Chondrocyte (in vitro differentiated cells): Measurements from ENCODE around the gene SPATA25. TPM values are rescaled to one million over a fixed set of nuclear protein-coding genes. Genes with fewer than 3 reads are reported as not detected.

Source experiments
- DNase-seq: peaks from one replicate; pipeline ENCODE4 v3.0.0; 2021; ENCODE audit warnings: mixed read lengths, low spot score
- H3K27ac Mint-ChIP-seq: one replicate; pipeline ENCODE4 v1.8.0; 2021; ENCODE audit warnings: mild to moderate bottlenecking, moderate library complexity, mixed read lengths; ENCODE audit not compliant: unreplicated experiment
- H3K27me3 Mint-ChIP-seq: 2 replicates; pipeline ENCODE4 v1.8.0; 2021; ENCODE audit warnings: low read depth, mixed read lengths
- H3K36me3 Mint-ChIP-seq: 2 replicates; pipeline ENCODE4 v1.8.0; 2021; ENCODE audit warnings: low read depth, mixed read lengths
- H3K4me1 Mint-ChIP-seq: 2 replicates; pipeline ENCODE4 v1.8.0; 2021; ENCODE audit warnings: low read depth, mild to moderate bottlenecking, mixed read lengths
- H3K4me3 Mint-ChIP-seq: one replicate; pipeline ENCODE4 v1.8.0; 2021; ENCODE audit warnings: mild to moderate bottlenecking, moderate library complexity, mixed read lengths; ENCODE audit not compliant: unreplicated experiment
- H3K9me3 Mint-ChIP-seq: 2 replicates; pipeline ENCODE4 v1.8.0; 2021; ENCODE audit warnings: low read depth, mixed read lengths
- CTCF ChIP-seq: fragments of 200-600 bp; sonication (generic); IDR thresholded peaks from 2 replicates; pipeline ENCODE4 v1.5.0; 2021; ENCODE audit warnings: antibody characterized with exemption, mild to moderate bottlenecking, moderate library complexity
- total RNA-seq: library from RNA; stranded (reverse); gene quantifications from 3 replicates; pipeline ENCODE4 v1.2.1, GENCODE V29; 2021

The SPATA25 gene
- total RNA-seq, 1 donor from 2014 or later = 1.2 TPM

GRCh38 chr20:45918779-45919537 lies 31.5 kb upstream of the SPATA25 start:
- DNase-seq = no peak
- TF ChIP-seq CTCF = no peak
- Mint-ChIP-seq H3K36me3 (no peaks in the 10 kb centered on the region), H3K9me3 (no peaks in the 10 kb centered on the region), H3K27me3 (no peaks in the 10 kb centered on the region), H3K4me1 (peaks cover 38% of the 10 kb centered on the region), H3K4me3 (no peak overlapping the region), H3K27ac (peak overlapping the region; percentile 95)

- no peak for TF ChIP-seq CTCF
- no peak for DNase-seq
- no peaks in the 10 kb centered on the region for H3K36me3 Mint-ChIP-seq
- no peaks in the 10 kb centered on the region for H3K9me3 Mint-ChIP-seq
- peaks cover 38% of the 10 kb centered on the region for H3K4me1 Mint-ChIP-seq
- H3K27me3 Mint-ChIP-seq = no peaks in the 10 kb centered on the region
- H3K4me3 Mint-ChIP-seq = no peak overlapping the region
- H3K27ac Mint-ChIP-seq = peak overlapping the region; percentile 27
Measured at GRCh38 chr20:45918182-45918737, 30.8 kb upstream of the SPATA25 start.

- peak overlapping the region; percentile 27 for H3K27ac Mint-ChIP-seq
Measured at GRCh38 chr20:45917790-45918141, 30.3 kb upstream of the SPATA25 start.

GRCh38 chr20:45913116-45913515 lies 25.7 kb upstream of the SPATA25 start:
- H3K4me1 Mint-ChIP-seq = peaks cover 29% of the 10 kb centered on the region
- H3K27ac Mint-ChIP-seq = no peak overlapping the region
- H3K4me3 Mint-ChIP-seq = no peak overlapping the region
- TF ChIP-seq CTCF = no peak
- no peak for DNase-seq
- H3K27me3 Mint-ChIP-seq = no peaks in the 10 kb centered on the region
- H3K36me3 Mint-ChIP-seq = peaks cover 3% of the 10 kb centered on the region
- no peaks in the 10 kb centered on the region for H3K9me3 Mint-ChIP-seq

More at GRCh38 chr20:45917790-45918141, 30.3 kb upstream of the SPATA25 start:
- no peak for DNase-seq
- TF ChIP-seq CTCF = no peak
- Mint-ChIP-seq H3K36me3 (no peaks in the 10 kb centered on the region), H3K4me3 (no peak overlapping the region), H3K4me1 (peaks cover 38% of the 10 kb centered on the region), H3K9me3 (no peaks in the 10 kb centered on the region), H3K27me3 (no peaks in the 10 kb centered on the region)

GRCh38 chr20:45912344-45912682 lies 24.9 kb upstream of the SPATA25 start:
- DNase-seq = no peak
- Mint-ChIP-seq H3K4me3 (peak overlapping the region; percentile 79), H3K27me3 (no peaks in the 10 kb centered on the region), H3K9me3 (no peaks in the 10 kb centered on the region), H3K27ac (peak overlapping the region; percentile 74), H3K36me3 (peaks cover 5% of the 10 kb centered on the region), H3K4me1 (peaks cover 25% of the 10 kb centered on the region)
- TF ChIP-seq CTCF = no peak
